NCI-H748 treated with DMSO at 0.1 percent for 48 hours (cell line): ENCODE results near the gene PDCD1LG2.
"Not testable (repeated sequence)": the region's sequence is repeated elsewhere in the genome, so short reads cannot be mapped to it uniquely, and the experiment has no call there.

Experiments used
- DNase-seq: peaks from one replicate; lab custom pipeline; 2025; lab: John Stamatoyannopoulos, UW

Gene PDCD1LG2

DNA sequence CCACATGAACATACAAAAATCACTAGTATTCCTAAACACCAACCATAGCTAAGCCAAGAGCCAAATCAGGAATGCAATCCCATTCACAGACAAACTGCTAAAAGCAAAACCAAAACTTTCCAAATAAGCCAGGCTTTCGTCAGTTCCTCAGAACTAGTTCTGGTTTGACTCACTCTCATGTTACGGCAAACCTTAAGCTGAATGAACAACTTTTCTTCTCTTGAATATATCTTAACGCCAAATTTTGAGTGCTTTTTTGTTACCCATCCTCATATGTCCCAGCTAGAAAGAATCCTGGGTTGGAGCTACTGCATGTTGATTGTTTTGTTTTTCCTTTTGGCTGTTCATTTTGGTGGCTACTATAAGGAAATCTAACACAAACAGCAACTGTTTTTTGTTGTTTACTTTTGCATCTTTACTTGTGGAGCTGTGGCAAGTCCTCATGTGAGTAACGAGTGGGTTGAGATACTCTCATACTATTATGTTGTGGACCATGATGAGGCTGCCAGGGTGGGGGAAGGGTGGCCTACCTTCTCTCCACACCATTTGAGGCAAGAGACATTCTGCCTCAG lies at the start of gene PDCD1LG2:
Gene PDCD1LG2, plus strand, starts transcription at position 172 of the 572 bp plus-strand sequence. CDS start 12,016 bp downstream, outside the sequence.
- no peak for DNase-seq

DNA sequence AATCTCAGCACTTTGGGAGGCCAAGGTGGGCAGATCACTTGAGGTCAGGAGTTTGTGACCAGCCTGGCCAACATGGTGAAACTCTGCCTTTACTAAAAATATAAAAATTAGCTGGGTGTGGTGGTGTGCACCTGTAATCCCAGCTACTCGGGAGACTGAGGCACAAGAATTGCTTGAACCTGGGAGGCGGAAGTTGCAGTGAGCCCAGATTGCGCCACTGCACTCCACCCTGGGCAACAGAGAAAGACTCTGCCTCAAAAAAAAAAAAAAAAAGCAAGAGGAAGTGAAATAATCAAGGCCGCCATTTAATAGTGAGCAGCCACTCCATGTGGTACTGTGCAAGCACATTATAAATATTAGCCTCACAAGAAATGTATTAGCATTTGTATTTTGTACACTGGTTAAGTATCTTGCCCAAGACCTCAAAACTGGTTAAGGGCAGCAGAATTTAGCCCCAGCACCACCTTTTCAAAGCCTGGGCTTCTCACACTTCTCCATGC lies 45.5 kb upstream of the PDCD1LG2 start:
- not testable (repeated sequence) for DNase-seq

DNA sequence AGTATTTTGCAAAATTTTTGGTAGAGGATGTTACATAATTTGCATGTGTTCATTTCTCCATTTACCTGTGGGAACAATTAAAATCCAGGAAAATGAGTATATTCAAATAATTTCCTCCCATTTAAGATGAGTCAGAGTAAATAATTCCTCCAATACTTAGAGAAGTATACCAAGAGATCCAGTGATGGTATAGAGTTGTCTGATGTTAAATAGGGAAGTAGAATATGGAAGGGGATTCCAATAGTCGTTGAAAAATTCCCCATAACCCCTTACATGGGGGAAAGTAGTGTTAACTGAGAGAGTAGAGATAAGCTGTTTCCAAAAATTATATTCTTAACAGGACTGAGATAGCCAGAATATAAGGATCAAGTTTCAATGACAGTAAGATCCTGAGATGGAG lies 44.3 kb upstream of the PDCD1LG2 start:
- DNase-seq: no peak

DNA sequence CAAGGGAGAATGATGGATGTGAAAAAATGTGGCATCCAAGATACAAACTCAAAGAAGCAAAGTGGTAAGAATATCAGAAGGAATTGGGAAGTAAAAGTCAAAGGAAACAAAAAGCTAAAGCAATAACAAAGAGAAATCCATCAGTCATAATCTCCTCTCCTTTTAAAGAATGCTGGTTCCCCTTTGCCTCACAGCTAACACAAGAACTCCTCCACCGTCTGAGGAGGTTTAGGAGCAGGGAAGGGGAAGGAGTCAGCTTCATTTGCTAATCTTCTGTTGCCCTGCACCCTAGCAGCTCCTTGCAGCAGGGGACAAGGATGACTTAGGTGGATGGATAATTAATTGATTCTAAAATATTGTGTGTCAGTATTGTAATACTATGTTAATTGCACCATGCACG lies 43.6 kb upstream of the PDCD1LG2 start:
- no peak for DNase-seq

DNA sequence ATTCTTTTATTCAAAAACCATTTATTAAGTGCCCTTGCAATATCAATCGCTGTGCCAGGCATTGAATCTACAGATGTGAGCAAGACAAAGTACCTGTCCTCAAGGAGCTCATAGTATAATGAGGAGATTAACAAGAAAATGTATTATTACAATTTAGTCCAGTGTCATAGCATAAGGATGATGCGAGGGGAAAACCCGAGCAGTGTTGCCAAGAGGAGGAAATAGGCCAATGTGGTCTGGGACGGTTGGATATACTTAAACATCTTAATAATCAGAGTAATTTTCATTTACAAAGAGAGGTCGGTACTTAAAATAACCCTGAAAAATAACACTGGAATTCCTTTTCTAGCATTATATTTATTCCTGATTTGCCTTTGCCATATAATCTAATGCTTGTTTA lies 41.5 kb upstream of the PDCD1LG2 start:
- no peak for DNase-seq

DNA sequence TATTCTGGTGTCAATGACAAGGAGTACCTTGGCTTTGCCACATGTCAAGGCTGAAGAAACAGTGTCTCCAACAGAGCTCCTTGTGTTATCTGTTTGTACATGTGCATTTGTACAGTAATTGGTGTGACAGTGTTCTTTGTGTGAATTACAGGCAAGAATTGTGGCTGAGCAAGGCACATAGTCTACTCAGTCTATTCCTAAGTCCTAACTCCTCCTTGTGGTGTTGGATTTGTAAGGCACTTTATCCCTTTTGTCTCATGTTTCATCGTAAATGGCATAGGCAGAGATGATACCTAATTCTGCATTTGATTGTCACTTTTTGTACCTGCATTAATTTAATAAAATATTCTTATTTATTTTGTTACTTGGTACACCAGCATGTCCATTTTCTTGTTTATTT lies 40.2 kb upstream of the PDCD1LG2 start:
- DNase-seq: no peak

DNA sequence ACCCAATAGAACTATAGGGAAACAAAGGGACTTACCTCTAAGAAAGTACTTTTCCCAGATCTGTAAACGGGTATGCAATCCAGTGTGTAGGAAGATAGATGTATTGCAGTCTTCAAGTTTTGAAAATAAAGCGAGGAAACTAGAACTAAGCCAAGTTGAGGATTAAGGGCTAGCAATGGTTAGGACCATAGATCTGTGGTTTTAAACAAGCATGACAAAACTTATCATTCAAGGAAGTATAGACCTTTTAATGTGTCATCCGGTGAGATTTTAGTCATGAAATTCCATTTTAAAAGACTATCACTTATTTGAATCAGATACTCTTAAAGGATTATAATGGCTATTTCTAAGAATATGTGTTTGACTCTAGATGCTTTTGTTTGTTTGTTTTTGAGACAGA lies 39.5 kb upstream of the PDCD1LG2 start:
- no peak for DNase-seq

DNA sequence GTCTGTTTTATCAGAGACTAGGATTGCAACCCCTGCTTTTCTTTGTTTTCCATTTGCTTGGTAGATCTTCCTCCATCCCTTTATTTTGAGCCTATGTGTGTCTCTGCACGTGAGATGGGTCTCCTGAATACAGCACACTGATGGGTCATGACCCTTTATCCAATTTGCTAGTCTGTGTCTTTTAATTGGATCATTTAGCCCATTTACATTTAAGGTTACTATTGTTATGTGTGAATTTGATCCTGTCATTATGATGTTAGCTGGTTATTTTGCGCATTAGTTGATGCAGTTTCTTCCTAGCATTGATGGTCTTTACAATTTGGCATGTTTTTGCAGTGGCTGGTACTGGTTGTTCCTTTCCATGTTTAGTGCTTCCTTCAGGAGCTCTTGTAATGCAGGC lies 34.7 kb upstream of the PDCD1LG2 start:
- not testable (repeated sequence) for DNase-seq

DNA sequence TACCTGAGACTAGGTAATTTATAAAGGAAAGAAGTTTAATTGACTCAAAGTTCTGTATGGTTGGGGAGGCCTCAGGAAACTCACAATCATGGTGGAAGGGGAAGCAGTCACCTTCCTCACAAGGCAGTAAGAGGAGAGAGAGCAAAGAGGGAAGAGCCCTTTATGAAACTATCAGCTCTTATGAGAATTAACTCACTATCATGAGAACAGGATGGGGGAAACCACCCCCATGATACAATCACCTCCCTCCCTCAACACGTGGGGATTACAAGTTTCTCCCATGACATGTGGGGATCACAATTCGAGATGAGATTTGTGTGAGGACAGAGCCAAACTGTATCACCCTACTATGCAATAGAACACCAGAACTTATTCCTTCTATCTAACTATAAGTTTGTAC lies 32.1 kb upstream of the PDCD1LG2 start:
- DNase-seq: no peak

DNA sequence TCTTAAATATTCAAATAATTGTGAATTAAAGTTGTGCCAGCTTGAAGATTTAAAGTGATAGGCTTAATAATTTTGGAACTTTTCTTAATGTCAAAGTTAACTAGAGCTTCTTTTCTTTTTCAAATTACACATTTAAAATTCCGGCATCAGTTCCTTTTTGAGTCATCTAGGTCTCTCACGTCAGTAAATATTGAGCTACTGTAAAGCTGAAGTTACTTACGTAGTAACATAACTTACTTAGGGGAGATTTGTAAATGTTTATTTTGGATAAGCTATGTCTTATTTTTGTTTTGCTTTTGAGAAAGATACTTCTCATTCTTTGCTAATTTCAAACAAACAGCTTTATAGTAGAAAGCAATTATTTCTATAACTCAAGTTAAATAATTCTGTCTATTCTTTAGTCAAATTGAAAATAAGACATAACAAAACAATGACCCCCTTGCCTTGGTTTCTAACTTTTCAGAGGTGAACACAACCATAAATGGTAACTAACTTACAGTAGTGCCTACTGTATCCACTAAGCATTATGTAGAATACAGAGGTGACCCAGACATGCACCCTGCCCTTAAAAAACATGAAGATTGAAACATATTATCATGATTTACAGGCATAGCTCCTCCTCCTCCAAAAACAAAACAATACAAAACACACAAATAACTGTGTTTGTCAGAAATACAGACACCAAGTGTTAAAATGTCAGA lies 30.2 kb upstream of the PDCD1LG2 start:
- no peak for DNase-seq

DNA sequence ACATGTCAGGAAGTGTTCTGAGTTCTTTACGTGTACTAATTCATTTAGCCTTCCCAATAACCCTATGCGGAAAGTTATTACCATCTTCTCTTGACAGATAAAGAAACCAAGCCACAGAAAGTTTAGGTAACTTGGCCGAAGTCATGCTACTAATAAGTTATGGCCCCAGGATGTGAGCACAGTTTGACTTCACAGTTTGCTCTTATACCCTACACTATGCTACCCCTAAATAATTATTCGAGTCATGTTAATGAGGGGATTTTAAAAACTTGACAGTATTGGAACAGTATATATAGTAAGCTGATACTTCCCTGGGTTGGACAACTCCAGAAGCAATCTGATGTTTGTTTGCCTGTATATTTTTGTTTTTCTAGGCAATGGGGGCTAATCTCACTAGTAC lies 29.4 kb upstream of the PDCD1LG2 start:
- no peak for DNase-seq

DNA sequence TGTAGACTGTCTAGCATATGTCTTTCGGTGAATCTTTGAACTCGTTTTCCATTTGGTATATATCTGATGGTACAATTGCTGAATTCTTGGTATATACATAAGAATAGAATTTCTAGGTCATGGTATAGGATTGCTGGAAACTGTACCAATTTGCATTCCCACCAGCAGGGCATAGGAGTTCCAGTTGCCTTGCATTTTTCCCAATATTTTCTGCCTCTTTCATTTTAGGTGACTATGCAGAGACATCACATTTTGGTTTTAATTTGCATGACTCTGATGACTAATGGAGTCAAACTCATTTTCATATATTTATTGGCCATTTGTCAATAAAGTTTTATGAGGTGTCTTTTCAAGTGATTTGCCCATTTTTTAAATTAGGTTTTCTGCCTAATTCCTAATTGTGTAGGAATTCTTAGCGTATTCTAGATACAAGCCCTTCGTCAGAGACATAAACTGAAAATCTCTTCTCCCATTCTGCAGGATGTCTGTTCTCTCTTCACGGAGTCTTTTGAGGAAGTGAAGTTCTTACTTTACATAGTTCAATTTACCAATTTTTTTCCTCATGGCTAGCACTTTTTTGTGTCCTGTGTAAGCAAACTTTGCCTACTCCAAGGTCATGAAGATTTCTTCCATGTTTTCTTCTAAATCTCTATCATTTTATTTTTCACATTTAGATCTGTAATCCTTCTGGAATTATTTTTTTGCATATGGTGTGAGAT lies 28.9 kb upstream of the PDCD1LG2 start:
- no peak for DNase-seq

DNA sequence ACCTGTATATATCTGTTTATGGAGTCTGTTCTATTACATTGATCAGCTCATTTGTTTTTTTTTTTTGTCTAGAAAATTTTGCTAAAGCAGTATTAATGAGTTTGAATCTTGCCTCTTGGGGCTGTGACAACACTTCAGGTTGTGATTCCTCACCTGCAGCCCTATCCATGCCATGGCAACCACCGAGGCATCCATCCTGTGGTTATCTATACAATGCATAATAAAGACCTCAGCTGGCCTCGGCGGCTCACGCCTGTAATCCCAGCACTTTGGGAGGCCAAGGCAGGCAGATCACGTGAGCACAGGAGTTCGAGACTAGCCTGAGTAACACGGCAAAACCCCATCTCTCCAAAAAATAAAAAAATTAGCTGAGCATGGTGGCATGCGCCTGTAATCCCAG lies 28.1 kb upstream of the PDCD1LG2 start:
- no peak for DNase-seq

DNA sequence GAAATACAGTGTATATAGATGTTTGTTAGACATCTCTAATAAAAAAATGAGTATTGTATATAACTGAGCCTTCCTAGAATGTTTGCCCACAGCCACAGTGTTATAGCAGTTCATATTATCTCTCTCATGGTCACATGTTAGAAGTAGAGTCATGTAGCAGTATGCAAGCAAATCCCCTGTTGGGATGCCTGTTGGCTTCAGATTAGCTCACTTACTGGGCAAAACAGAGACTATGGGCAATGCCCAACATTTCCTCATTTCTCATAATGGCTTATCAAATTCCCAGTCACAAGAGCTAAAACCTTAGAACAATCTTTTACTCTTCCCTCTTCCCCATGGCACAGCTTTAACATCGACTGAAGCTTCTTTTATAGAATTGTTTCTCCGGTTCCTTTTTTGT lies 27.0 kb upstream of the PDCD1LG2 start:
- DNase-seq: no peak

DNA sequence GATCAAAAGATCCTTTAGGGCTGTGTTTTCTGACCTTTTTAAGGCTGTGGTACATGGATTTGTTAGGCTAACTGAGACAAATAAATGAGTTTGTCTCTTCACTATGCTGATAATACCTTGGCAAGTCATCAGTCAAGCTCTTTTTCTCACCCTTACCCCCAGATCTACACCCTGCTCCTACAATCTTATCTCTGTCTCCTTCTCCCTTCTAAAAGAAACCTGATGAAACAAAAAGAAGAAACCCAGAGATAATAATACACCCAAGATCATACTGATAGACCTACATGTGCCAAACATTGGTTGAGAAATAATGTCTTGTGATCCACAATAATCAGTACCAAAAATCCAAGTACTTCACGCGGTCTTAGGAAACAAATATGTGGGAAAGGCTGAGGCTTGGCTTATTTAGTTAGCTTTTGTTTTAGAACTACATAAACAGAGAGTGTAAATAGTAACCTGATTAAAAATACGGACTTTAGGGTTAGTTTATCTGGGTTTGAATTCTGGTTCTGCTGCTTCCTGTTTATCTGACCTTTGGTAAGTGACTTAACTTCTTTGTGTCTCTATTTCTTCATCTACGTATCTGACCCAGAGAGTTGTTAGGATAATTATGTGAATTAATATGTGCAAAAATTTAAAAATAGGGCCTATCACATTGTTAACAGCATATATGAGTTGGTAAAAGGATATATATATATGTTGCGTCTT lies 24.8 kb upstream of the PDCD1LG2 start:
- DNase-seq: no peak

DNA sequence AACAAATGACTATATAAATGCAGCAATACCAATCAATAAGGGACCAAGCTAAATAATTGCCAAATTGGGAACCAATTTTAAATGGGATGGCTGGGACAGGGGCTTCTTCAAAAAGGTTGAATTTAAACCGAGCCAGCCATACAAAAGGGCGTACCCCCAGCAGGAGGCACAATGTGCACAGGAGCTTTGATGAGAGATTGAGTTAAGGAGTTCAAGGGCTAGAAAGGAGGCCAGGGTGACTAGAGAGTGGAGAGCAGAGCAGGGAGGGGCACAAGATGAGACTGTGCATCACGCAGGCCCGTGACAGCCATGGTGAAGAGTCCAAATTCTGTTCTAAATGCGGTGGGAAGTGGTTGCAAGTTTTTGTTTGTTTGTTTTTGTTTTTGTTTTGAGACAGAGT lies 23.3 kb upstream of the PDCD1LG2 start:
- no peak for DNase-seq

DNA sequence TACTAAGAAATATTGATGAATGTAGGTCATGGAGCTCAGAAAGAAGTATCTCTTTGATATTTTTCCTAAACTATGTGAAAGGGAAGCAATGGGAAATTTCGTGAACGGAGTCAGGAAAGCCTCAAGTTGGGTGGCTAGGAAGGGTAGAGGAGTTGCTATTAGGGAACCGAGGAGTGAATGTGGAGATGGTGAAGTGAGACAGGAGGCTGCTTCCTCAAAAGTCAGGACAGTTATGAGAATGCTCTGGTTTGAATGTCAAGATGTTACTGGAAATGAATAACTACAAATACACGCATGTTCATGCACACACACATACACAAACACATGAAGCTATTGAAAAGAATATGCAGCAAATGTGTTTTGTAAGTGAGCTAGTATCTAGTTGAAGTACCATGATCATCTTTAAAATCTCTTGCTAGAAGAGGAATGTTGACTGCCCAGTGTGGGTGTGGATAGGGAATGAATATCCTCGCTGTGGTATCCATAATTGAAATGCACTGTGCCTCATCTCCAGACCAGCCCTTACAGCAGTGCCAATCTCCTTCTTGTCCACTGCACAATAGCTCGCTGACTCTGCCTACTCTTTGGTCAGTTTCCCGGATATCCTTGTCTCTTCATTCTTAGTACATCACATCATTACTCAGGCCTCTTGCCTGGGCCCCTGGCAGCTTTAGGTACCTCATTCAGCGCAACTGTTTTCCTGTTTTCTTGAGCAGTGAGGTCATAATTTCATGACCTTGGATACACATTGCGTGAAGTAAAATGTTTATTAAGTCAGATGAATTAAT lies 21.9 kb upstream of the PDCD1LG2 start:
- DNase-seq: no peak

DNA sequence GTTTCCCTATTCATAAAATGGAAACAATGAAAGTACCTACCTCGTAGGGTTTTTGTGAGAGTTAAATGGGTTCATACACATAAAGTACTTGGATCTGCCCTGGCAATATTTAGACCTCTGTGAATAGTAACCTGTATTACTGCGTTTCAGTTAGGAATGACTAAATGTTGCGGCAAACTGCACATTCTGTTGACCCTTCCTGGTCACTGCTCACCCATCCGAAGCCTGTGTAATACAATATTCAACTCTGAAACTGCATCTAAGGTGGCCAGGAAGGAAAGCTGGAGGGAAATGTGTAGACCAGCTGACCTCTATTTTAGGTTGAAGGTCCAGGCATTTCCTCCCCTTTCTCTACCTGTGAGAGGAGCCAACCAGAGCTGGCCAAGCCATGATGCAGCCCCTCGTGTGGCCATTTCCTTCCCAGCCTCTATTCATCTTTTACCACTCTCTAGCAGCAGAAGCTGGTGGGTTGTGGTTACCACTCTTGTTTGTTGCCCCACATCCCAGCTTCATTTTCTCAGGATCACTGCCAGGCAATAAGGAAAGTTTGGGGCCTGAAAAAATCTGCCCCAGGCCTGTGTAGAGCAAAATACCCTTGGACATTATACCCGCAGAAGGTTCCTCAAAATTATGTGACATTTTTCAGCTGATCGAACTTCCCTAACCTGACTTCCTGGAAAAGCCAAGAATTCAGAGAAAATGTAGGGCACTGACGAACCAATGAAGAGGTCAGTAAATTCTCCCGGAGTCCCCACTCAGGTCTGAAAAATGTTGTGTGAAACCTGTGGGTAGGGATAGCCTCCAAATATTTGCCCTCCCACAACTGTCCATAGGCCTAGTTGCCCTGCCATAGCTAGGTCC lies 20.5 kb upstream of the PDCD1LG2 start:
- no peak for DNase-seq

DNA sequence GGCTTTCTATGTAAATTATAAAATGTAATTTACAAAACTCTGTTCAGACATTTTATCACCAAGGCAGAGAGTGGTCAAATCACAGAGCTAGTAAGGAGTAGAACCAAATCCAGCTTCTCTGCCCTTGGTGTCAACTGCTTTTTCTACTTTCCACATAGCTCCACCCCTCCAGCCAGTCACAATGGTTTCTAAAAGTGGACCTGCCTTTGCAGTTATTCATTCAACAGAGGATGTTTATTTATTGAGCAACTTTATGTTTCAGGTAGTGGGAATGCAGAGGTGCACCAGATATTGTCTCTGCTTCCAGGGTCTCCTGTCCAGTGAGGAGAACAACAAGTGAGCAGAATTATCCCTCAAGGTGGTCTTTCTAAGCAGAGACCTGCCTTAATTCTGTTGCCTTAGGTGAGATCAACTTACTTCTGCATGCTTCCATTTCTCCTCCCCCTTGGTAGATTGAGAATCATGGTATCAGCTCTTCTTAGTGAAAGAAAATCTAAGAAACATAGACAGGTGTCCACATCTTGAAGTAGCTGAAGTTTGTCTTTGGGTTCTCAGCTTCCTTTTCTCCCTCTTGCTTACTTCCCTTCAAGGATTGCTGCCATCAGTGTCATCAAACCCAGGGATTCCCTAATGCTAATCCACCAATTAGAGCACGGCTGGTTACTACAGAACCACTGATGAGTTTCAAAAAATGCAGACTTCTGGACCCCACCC lies 17.2 kb upstream of the PDCD1LG2 start:
- DNase-seq: no peak
